GM12878 (cell line): Measurements from ENCODE around the gene YKT6.

Source experiments
- ASH2L ChIP-seq: fragments of 300-600, 200-600 bp; sonication (generic); IDR thresholded peaks from 2 replicates; pipeline ENCODE4 v1.6.1; 2017; ENCODE audit warnings: low read depth, mild to moderate bottlenecking, borderline replicate concordance
- FOS ChIP-seq: IDR thresholded peaks from 3 replicates; pipeline ENCODE4 v1.6.1; 2011; ENCODE audit warnings: borderline replicate concordance; ENCODE audit not compliant: insufficient read length; ENCODE audit errors: extremely low read depth
- GABPA ChIP-seq: IDR thresholded peaks from 2 replicates; pipeline ENCODE4 v1.6.1; 2014; ENCODE audit warnings: antibody characterized with exemption, low read depth, mild to moderate bottlenecking, inconsistent platforms
- NFYA ChIP-seq: IDR thresholded peaks from 2 replicates; pipeline ENCODE4 v1.6.1; 2011; ENCODE audit warnings: low read depth, mild to moderate bottlenecking, low read length, improper control_type of control experiment, borderline replicate concordance
- PBX3 ChIP-seq: IDR thresholded peaks from 2 replicates; pipeline ENCODE4 v1.6.1; 2011; ENCODE audit warnings: mild to moderate bottlenecking, low read depth, low read length, moderate library complexity; ENCODE audit not compliant: insufficient replicate concordance
- SIN3A ChIP-seq: IDR thresholded peaks from 2 replicates; pipeline ENCODE4 v1.6.1; 2012; ENCODE audit warnings: low read depth, low read length, improper control_type of control experiment
- SP1 ChIP-seq: IDR thresholded peaks from one replicate; pipeline ENCODE4 v1.6.1; 2011; ENCODE audit warnings: low read depth, low read length
- TAF1 ChIP-seq: IDR thresholded peaks from 2 replicates; pipeline ENCODE4 v1.6.1; 2011; ENCODE audit warnings: mild to moderate bottlenecking, low read depth, low read length, borderline replicate concordance
- YBX1 ChIP-seq: fragments of 450-650 bp; IDR thresholded peaks from 2 replicates; pipeline ENCODE4 v1.6.1; 2016; ENCODE audit warnings: antibody characterized with exemption
- YY1 ChIP-seq: IDR thresholded peaks from 2 replicates; pipeline ENCODE4 v1.6.1; 2011; ENCODE audit warnings: low read depth, mild to moderate bottlenecking, low read length
- ZNF217 ChIP-seq: fragments of 450-650 bp; IDR thresholded peaks from 2 replicates; pipeline ENCODE4 v1.6.1; 2017; ENCODE audit warnings: antibody characterized with exemption, mild to moderate bottlenecking
- ZNF24 ChIP-seq: fragments of 450-650 bp; IDR thresholded peaks from 2 replicates; pipeline ENCODE4 v1.6.1; 2017; ENCODE audit warnings: antibody characterized with exemption, mild to moderate bottlenecking
- ZNF384 ChIP-seq: IDR thresholded peaks from 2 replicates; pipeline ENCODE4 v1.6.1; 2012; ENCODE audit warnings: low read depth, mild to moderate bottlenecking, low read length, improper control_type of control experiment, borderline replicate concordance
- TF ChIP-seq, protein P1 (sequence below), 3 experiments: IDR thresholded peaks in 2 of 3; conservative IDR thresholded peaks in 1 of 3; 2 replicates each; pipeline ENCODE4 v1.5.1; 2011; ENCODE audit warnings: low read depth in 3 of 3, low read length in 3 of 3, mild to moderate bottlenecking in 3 of 3, control low read depth in 2 of 3, moderate library complexity in 2 of 3, inconsistent platforms in 1 of 3, mixed read lengths in 1 of 3; ENCODE audit not compliant: control insufficient read depth in 2 of 3, insufficient read depth in 1 of 3; ENCODE audit errors: extremely low read depth in 1 of 3

GRCh38 chr7:44212018-44212417, 11.2 kb downstream of the YKT6 start:
- TF ChIP-seq ZNF217 (no peak), NFYA (no peak), SP1 (no peak), YBX1 (no peak), ASH2L (no peak), ZNF24 (no peak), TAF1 (no peak), YY1 (no peak), ZNF384 (no peak), FOS (no peak), PBX3 (no peak), GABPA (no peak), SIN3A (no peak)
- TF ChIP-seq, protein P1, sequence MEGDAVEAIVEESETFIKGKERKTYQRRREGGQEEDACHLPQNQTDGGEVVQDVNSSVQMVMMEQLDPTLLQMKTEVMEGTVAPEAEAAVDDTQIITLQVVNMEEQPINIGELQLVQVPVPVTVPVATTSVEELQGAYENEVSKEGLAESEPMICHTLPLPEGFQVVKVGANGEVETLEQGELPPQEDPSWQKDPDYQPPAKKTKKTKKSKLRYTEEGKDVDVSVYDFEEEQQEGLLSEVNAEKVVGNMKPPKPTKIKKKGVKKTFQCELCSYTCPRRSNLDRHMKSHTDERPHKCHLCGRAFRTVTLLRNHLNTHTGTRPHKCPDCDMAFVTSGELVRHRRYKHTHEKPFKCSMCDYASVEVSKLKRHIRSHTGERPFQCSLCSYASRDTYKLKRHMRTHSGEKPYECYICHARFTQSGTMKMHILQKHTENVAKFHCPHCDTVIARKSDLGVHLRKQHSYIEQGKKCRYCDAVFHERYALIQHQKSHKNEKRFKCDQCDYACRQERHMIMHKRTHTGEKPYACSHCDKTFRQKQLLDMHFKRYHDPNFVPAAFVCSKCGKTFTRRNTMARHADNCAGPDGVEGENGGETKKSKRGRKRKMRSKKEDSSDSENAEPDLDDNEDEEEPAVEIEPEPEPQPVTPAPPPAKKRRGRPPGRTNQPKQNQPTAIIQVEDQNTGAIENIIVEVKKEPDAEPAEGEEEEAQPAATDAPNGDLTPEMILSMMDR (IDR thresholded peaks at IDR 0.05 in 2 of 3, conservative IDR thresholded peaks at IDR 0.05 in 1 of 3; ENCODE audit: control insufficient read depth in 2 of 3, extremely low read depth in 1 of 3, insufficient read depth in 1 of 3, low read depth in 3 of 3, low read length in 3 of 3) = no peak
